DOHH2 (cell line): ENCODE measurements around the gene MB21D2.

Experiments used
- H3F3A ChIP-seq: fragments of 200-600 bp; sonication (generic), shearing (Covaris generic); 2 replicates; pipeline ENCODE4 v1.6.0; 2016; ENCODE audit warnings: antibody characterized with exemption, mild to moderate bottlenecking; ENCODE audit not compliant: control insufficient read depth, insufficient read depth
- H3K27ac ChIP-seq: fragments of 200-600 bp; sonication (generic); 2 replicates; pipeline ENCODE4 v1.5.1; 2014; ENCODE audit warnings: low read depth, mild to moderate bottlenecking, low read length, moderate library complexity
- H3K27me3 ChIP-seq: fragments of 200-600 bp; sonication (generic); 2 replicates; pipeline ENCODE4 v1.6.1; 2014; ENCODE audit warnings: mild to moderate bottlenecking, low read length, mixed read lengths; ENCODE audit not compliant: control insufficient read depth
- H3K36me3 ChIP-seq: fragments of 200-600 bp; sonication (generic); 2 replicates; pipeline ENCODE4 v1.6.1; 2014; ENCODE audit warnings: mild to moderate bottlenecking, low read length, moderate library complexity, mixed read lengths; ENCODE audit not compliant: control insufficient read depth
- H3K4me1 ChIP-seq: fragments of 200-600 bp; sonication (generic); 2 replicates; pipeline ENCODE4 v1.6.1; 2014; ENCODE audit warnings: mild to moderate bottlenecking, low read length, mixed read lengths; ENCODE audit not compliant: control insufficient read depth
- H3K4me2 ChIP-seq: fragments of 200-600 bp; sonication (generic); 2 replicates; pipeline ENCODE4 v1.6.0; 2014; ENCODE audit warnings: mild to moderate bottlenecking, low read length, moderate library complexity
- H3K4me3 ChIP-seq: fragments of 200-600 bp; sonication (generic); 2 replicates; pipeline ENCODE4 v1.5.1; 2014; ENCODE audit warnings: mild to moderate bottlenecking, low read length, mixed read lengths
- H3K79me2 ChIP-seq: fragments of 200-600 bp; sonication (generic); 2 replicates; pipeline ENCODE4 v1.6.1; 2014; ENCODE audit warnings: mild to moderate bottlenecking, low read length, mixed read lengths; ENCODE audit not compliant: control insufficient read depth
- H3K9me2 ChIP-seq: fragments of 200-600 bp; sonication (generic); replicated peaks from 2 replicates; pipeline ENCODE4 v1.6.1; 2014; ENCODE audit warnings: mild to moderate bottlenecking, low read length, mixed read lengths; ENCODE audit not compliant: control insufficient read depth
- H3K9me3 ChIP-seq: fragments of 200-600 bp; sonication (generic); 2 replicates; pipeline ENCODE4 v1.6.1; 2014; ENCODE audit warnings: antibody characterized with exemption, low read length, mixed read lengths; ENCODE audit not compliant: control insufficient read depth, insufficient read depth
- H4K20me1 ChIP-seq: fragments of 200-600 bp; sonication (generic); 2 replicates; pipeline ENCODE4 v1.6.0; 2014; ENCODE audit warnings: low read depth, mild to moderate bottlenecking, antibody characterized with exemption, low read length, moderate library complexity; ENCODE audit not compliant: control insufficient read depth, insufficient read depth
- EZH2phosphoT487 ChIP-seq: fragments of 200-600 bp; sonication (generic); IDR thresholded peaks from 2 replicates; pipeline ENCODE4 v1.6.1; 2017; ENCODE audit warnings: borderline replicate concordance, mild to moderate bottlenecking, antibody characterized with exemption, low read length, moderate library complexity, mixed read lengths
- TF ChIP-seq, protein P1 (sequence below): fragments of 200-600 bp; sonication (generic); IDR thresholded peaks from one replicate; pipeline ENCODE4 v1.5.1; 2014; ENCODE audit warnings: antibody characterized with exemption, mild to moderate bottlenecking, low read depth, low read length; ENCODE audit not compliant: poor library complexity, severe bottlenecking

MB21D2 gene

DNA sequence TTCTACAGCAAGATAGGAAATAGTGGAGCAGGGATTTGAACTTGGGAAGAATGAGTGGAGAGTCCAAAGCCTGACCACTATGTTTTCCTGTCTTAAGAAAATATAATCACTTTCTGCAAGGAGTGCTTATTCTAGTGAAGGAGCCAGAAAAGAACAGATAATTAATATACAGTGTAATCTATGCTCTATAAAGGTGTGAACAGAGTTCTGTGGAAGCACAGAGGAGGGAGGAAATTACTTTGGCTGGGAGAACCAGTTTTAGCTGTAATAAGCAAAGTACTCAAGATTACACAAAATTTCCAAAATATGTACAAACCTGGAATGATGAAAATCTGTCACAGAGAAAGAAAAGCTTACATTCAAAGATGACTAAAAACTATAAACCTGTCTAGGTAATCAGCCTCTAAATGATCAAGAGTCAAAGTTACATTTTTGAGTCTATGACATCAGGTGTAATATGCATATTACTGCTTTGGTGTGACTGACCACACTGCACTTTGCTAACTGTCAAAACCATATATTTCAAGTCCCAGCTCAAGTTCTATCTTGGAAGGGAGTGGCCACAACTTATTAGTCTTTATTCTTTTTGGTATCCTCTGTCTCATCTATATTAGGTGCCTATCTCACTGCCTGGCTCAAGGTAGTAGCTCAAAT lies 40.7 kb upstream of the MB21D2 start:
- Histone ChIP-seq H3K9me3 (no peaks in the 10 kb centered on the region), H3K79me2 (no peaks in the 10 kb centered on the region), H3K36me3 (no peaks in the 10 kb centered on the region), H3K4me1 (no peaks in the 10 kb centered on the region), H3K27ac (no peak overlapping the region), H3K27me3 (no peaks in the 10 kb centered on the region), H3K4me2 (no peak overlapping the region), H3F3A (no peaks in the 10 kb centered on the region), H3K9me2 (no peaks in the 10 kb centered on the region), H3K4me3 (no peak overlapping the region), H4K20me1 (no peaks in the 10 kb centered on the region)
- TF ChIP-seq, protein P1, sequence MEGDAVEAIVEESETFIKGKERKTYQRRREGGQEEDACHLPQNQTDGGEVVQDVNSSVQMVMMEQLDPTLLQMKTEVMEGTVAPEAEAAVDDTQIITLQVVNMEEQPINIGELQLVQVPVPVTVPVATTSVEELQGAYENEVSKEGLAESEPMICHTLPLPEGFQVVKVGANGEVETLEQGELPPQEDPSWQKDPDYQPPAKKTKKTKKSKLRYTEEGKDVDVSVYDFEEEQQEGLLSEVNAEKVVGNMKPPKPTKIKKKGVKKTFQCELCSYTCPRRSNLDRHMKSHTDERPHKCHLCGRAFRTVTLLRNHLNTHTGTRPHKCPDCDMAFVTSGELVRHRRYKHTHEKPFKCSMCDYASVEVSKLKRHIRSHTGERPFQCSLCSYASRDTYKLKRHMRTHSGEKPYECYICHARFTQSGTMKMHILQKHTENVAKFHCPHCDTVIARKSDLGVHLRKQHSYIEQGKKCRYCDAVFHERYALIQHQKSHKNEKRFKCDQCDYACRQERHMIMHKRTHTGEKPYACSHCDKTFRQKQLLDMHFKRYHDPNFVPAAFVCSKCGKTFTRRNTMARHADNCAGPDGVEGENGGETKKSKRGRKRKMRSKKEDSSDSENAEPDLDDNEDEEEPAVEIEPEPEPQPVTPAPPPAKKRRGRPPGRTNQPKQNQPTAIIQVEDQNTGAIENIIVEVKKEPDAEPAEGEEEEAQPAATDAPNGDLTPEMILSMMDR, result no peak
- TF ChIP-seq EZH2phosphoT487, result no peak

DNA sequence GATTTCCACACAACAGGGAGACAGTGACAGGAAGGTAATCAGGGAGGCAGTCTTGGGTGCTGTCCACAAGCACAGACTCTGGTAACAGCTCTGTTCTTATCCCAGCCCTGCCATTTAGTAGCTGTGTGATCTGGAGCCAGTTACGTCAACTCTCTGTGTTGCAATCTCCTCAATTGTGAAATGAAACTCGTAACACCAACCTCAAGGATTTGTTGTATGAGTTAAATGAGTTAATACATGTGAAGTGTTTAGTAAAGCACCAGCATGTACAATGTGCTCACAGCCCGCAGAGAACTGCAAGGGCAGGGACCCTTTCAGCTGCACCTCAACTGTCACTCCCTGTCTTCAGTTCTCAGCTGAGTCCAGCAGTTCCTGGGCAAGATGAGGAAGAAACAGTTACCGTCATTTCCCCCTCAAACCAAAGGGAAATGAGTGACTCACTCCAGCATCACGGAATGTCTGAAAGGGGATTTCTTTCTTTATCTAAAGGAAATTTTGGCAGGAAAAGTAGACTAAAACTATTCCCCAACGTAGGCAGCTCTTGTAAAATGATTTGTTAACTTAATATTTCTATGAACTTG lies 39.9 kb upstream of the MB21D2 start:
- H3F3A ChIP-seq, result no peaks in the 10 kb centered on the region
- no peaks in the 10 kb centered on the region for H3K27me3 ChIP-seq
- H3K9me2 ChIP-seq, result no peaks in the 10 kb centered on the region
- H3K4me2 ChIP-seq, result no peak overlapping the region
- no peaks in the 10 kb centered on the region for H4K20me1 ChIP-seq
- no peak overlapping the region for H3K27ac ChIP-seq
- no peaks in the 10 kb centered on the region for H3K79me2 ChIP-seq
- H3K9me3 ChIP-seq, result no peaks in the 10 kb centered on the region
- H3K4me3 ChIP-seq, result no peak overlapping the region
- H3K36me3 ChIP-seq, result no peaks in the 10 kb centered on the region
- H3K4me1 ChIP-seq, result no peaks in the 10 kb centered on the region
- no peak for TF ChIP-seq EZH2phosphoT487
- TF ChIP-seq, protein P1, result no peak

DNA sequence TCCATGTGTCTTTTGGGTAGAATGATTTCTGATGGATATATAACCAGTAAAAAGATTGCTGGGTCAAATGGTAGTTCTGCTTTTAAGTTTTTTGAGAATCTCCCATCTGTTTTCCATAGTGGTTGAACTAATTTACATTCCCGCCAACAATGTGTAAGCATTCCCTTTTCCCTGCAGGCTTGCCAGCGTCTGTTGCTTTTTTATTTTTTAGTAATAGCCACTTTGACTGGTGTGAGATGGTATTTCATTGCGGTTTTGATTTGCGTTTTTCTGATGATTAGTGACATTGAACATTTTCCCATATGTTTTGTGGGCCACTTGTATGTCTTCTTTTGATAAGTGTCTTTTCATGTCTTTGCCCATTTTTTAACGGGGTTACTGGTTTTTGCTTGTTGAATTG lies 36.3 kb upstream of the MB21D2 start:
- no peaks in the 10 kb centered on the region for H3K79me2 ChIP-seq
- no peaks in the 10 kb centered on the region for H3K4me1 ChIP-seq
- no peaks in the 10 kb centered on the region for H3K36me3 ChIP-seq
- H3K4me2 ChIP-seq, result no peak overlapping the region
- H3K27ac ChIP-seq, result no peak overlapping the region
- H3F3A ChIP-seq, result no peaks in the 10 kb centered on the region
- TF ChIP-seq, protein P1, result no peak
- no peak for TF ChIP-seq EZH2phosphoT487
- no peak overlapping the region for H3K4me3 ChIP-seq
- H3K27me3 ChIP-seq, result no peaks in the 10 kb centered on the region
- no peaks in the 10 kb centered on the region for H3K9me2 ChIP-seq
- no peaks in the 10 kb centered on the region for H4K20me1 ChIP-seq
- H3K9me3 ChIP-seq, result no peaks in the 10 kb centered on the region
